ENCODE measurements around the gene LARP1. TPM values are rescaled to one million over a fixed set of nuclear protein-coding genes. Genes with fewer than 3 reads are reported as not detected.
A peak's percentile ranks its signal among the peaks of the same experiment; 100 is the strongest.

LARP1 gene
- total RNA-seq, 1 donor from 2014 or later, result 243 TPM

- Histone ChIP-seq H3K4me3 (ENCODE audit: insufficient read depth, low read depth, low read length) (no peak overlapping the region), H3K9ac (ENCODE audit: low read length) (no peak overlapping the region), H3K27me3 (ENCODE audit: insufficient read depth, low read length) (no peaks in the 10 kb centered on the region), H3K9me3 (ENCODE audit: insufficient read depth, low read depth, low read length) (no peaks in the 10 kb centered on the region), H2AFZ (ENCODE audit: low read depth, low read length) (no peak overlapping the region), H3K4me2 (ENCODE audit: low read length) (no peak overlapping the region), H3K36me3 (ENCODE audit: insufficient read depth, low read length) (peaks cover 2% of the 10 kb centered on the region), H3K79me2 (ENCODE audit: insufficient read depth, low read length) (no peaks in the 10 kb centered on the region), H3K4me1 (ENCODE audit: insufficient read depth, low read length) (no peaks in the 10 kb centered on the region), H4K20me1 (ENCODE audit: insufficient read depth, low read length) (no peaks in the 10 kb centered on the region), H3K27ac (ENCODE audit: low read depth, low read length) (no peak overlapping the region)
- FAIRE-seq, result no peak
- H3K36me3 Mint-ChIP-seq (ENCODE audit: low read depth, unreplicated experiment), result peaks cover 2% of the 10 kb centered on the region
- H3K4me1 Mint-ChIP-seq (ENCODE audit: low read depth, unreplicated experiment), result peaks cover 10% of the 10 kb centered on the region
- H3K27me3 Mint-ChIP-seq (ENCODE audit: low read depth, unreplicated experiment), result no peaks in the 10 kb centered on the region
- TF ChIP-seq, protein P1, sequence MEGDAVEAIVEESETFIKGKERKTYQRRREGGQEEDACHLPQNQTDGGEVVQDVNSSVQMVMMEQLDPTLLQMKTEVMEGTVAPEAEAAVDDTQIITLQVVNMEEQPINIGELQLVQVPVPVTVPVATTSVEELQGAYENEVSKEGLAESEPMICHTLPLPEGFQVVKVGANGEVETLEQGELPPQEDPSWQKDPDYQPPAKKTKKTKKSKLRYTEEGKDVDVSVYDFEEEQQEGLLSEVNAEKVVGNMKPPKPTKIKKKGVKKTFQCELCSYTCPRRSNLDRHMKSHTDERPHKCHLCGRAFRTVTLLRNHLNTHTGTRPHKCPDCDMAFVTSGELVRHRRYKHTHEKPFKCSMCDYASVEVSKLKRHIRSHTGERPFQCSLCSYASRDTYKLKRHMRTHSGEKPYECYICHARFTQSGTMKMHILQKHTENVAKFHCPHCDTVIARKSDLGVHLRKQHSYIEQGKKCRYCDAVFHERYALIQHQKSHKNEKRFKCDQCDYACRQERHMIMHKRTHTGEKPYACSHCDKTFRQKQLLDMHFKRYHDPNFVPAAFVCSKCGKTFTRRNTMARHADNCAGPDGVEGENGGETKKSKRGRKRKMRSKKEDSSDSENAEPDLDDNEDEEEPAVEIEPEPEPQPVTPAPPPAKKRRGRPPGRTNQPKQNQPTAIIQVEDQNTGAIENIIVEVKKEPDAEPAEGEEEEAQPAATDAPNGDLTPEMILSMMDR (IDR thresholded peaks at IDR 0.05; ENCODE audit: insufficient read depth, low read depth, low read length), result no peak
- TF ChIP-seq EZH2 (IDR thresholded peaks at IDR 0.05; ENCODE audit: insufficient read depth, low read length), result no peak
- no peak overlapping the region for H3K27ac Mint-ChIP-seq (ENCODE audit: unreplicated experiment)
- no peak overlapping the region for H3K4me3 Mint-ChIP-seq (ENCODE audit: unreplicated experiment)
- DNase-seq (ENCODE audit: low read depth), result no peak
- H3K9me3 Mint-ChIP-seq (ENCODE audit: unreplicated experiment), result no peaks in the 10 kb centered on the region
Measured at GRCh38 chr5:154842689-154843530, 87.7 kb downstream of the LARP1 start.

- Histone ChIP-seq H3K9ac (ENCODE audit: low read length) (no peak overlapping the region), H3K4me3 (ENCODE audit: insufficient read depth, low read depth, low read length) (no peak overlapping the region), H3K27ac (ENCODE audit: low read depth, low read length) (no peak overlapping the region), H3K79me2 (ENCODE audit: insufficient read depth, low read length) (no peaks in the 10 kb centered on the region), H2AFZ (ENCODE audit: low read depth, low read length) (no peak overlapping the region), H3K27me3 (ENCODE audit: insufficient read depth, low read length) (no peaks in the 10 kb centered on the region), H3K36me3 (ENCODE audit: insufficient read depth, low read length) (peaks cover 2% of the 10 kb centered on the region), H4K20me1 (ENCODE audit: insufficient read depth, low read length) (no peaks in the 10 kb centered on the region), H3K4me1 (ENCODE audit: insufficient read depth, low read length) (no peaks in the 10 kb centered on the region), H3K4me2 (ENCODE audit: low read length) (no peak overlapping the region), H3K9me3 (ENCODE audit: insufficient read depth, low read depth, low read length) (no peaks in the 10 kb centered on the region)
- no peak overlapping the region for H3K4me3 Mint-ChIP-seq (ENCODE audit: unreplicated experiment)
- DNase-seq (ENCODE audit: low read depth), result no peak
- no peaks in the 10 kb centered on the region for H3K27me3 Mint-ChIP-seq (ENCODE audit: low read depth, unreplicated experiment)
- peaks cover 13% of the 10 kb centered on the region for H3K4me1 Mint-ChIP-seq (ENCODE audit: low read depth, unreplicated experiment)
- no peaks in the 10 kb centered on the region for H3K36me3 Mint-ChIP-seq (ENCODE audit: low read depth, unreplicated experiment)
- H3K27ac Mint-ChIP-seq (ENCODE audit: unreplicated experiment), result no peak overlapping the region
- TF ChIP-seq, protein P1 (IDR thresholded peaks at IDR 0.05; ENCODE audit: insufficient read depth, low read depth, low read length), result no peak
- no peak for TF ChIP-seq EZH2 (IDR thresholded peaks at IDR 0.05; ENCODE audit: insufficient read depth, low read length)
- FAIRE-seq, result no peak
- no peaks in the 10 kb centered on the region for H3K9me3 Mint-ChIP-seq (ENCODE audit: unreplicated experiment)
Measured at GRCh38 chr5:154844809-154845208, 89.6 kb downstream of the LARP1 start.

DNA sequence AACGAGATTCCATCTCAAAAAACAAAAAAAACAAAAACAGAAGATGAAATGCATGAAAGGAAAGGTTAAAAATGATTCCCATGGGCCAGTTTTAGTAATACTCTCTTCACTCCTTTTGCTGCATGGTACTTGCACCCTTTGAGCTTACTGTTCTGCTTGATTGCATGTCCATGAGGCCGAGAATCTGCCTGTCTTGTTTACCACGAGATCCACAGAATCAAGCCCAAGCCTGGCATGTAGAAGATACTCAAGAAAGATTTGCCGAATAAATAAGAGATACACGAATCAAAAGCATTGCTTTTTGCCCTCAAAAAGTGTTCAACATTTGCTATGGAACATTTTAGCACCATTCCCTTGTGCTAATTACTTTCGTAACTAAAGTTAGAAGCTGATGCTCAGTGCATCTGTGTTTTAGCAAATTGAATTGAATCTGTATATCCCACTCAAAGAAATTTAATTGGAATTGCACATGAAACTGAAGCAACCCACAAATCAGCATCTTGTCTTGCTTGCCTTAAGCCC is 94.1 kb downstream of the LARP1 start:
- H3K4me1 ChIP-seq (ENCODE audit: insufficient read depth, low read length), result peaks cover 10% of the 10 kb centered on the region
- H3K9ac ChIP-seq (ENCODE audit: low read length), result no peak overlapping the region
- H3K4me3 ChIP-seq (ENCODE audit: insufficient read depth, low read depth, low read length), result no peak overlapping the region
- no peaks in the 10 kb centered on the region for H4K20me1 ChIP-seq (ENCODE audit: insufficient read depth, low read length)
- Mint-ChIP-seq H3K27ac (ENCODE audit: unreplicated experiment) (no peak overlapping the region), H3K4me3 (ENCODE audit: unreplicated experiment) (peak overlapping the region; percentile 86), H3K36me3 (ENCODE audit: low read depth, unreplicated experiment) (no peaks in the 10 kb centered on the region), H3K4me1 (ENCODE audit: low read depth, unreplicated experiment) (peaks cover 18% of the 10 kb centered on the region), H3K27me3 (ENCODE audit: low read depth, unreplicated experiment) (no peaks in the 10 kb centered on the region), H3K9me3 (ENCODE audit: unreplicated experiment) (no peaks in the 10 kb centered on the region)
- H3K79me2 ChIP-seq (ENCODE audit: insufficient read depth, low read length), result no peaks in the 10 kb centered on the region
- H2AFZ ChIP-seq (ENCODE audit: low read depth, low read length), result no peak overlapping the region
- H3K27ac ChIP-seq (ENCODE audit: low read depth, low read length), result no peak overlapping the region
- DNase-seq (ENCODE audit: low read depth) (no peak), FAIRE-seq (no peak)
- H3K4me2 ChIP-seq (ENCODE audit: low read length), result peak overlapping the region; percentile 84
- TF ChIP-seq EZH2 (IDR thresholded peaks at IDR 0.05; ENCODE audit: insufficient read depth, low read length), result no peak
- TF ChIP-seq, protein P1 (IDR thresholded peaks at IDR 0.05; ENCODE audit: insufficient read depth, low read depth, low read length), result no peak
- no peaks in the 10 kb centered on the region for H3K9me3 ChIP-seq (ENCODE audit: insufficient read depth, low read depth, low read length)
- no peaks in the 10 kb centered on the region for H3K36me3 ChIP-seq (ENCODE audit: insufficient read depth, low read length)
- no peaks in the 10 kb centered on the region for H3K27me3 ChIP-seq (ENCODE audit: insufficient read depth, low read length)

Measured in astrocyte (in vitro differentiated cells and primary cell).